Liver (tissue), 3 donors: Measurements from ENCODE around the gene ZFAND2A.

Experiments
- ATF3 ChIP-seq: IDR thresholded peaks from 2 replicates; pipeline ENCODE4 v1.6.1; 2016; ENCODE audit warnings: antibody characterized with exemption
- GABPA ChIP-seq, 2 donors: IDR thresholded peaks in 1 of 2; conservative IDR thresholded peaks in 1 of 2; 2 replicates each; pipeline ENCODE4 v1.6.1; 2016; ENCODE audit warnings: antibody characterized with exemption in 2 of 2, mild to moderate bottlenecking in 1 of 2, moderate library complexity in 1 of 2
- JUND ChIP-seq, 2 donors: IDR thresholded peaks; 2 replicates each; pipeline ENCODE4 v1.6.1; 2016; ENCODE audit warnings: antibody characterized with exemption in 2 of 2
- RAD21 ChIP-seq, 2 donors: IDR thresholded peaks; 2 replicates each; pipeline ENCODE4 v1.6.1; 2016; ENCODE audit warnings: antibody characterized with exemption in 2 of 2, mild to moderate bottlenecking in 2 of 2
- REST ChIP-seq: IDR thresholded peaks from 2 replicates; pipeline ENCODE4 v1.6.1; 2016; ENCODE audit warnings: antibody characterized with exemption, mild to moderate bottlenecking
- SP1 ChIP-seq: IDR thresholded peaks from 2 replicates; pipeline ENCODE4 v1.6.1; 2018; ENCODE audit warnings: antibody characterized with exemption, mild to moderate bottlenecking
- TAF1 ChIP-seq: conservative IDR thresholded peaks from 2 replicates; pipeline ENCODE4 v1.6.1; 2016; ENCODE audit warnings: antibody characterized with exemption, mild to moderate bottlenecking
- YY1 ChIP-seq: IDR thresholded peaks from 2 replicates; pipeline ENCODE4 v1.6.1; 2016; ENCODE audit warnings: antibody characterized with exemption, mild to moderate bottlenecking
- TF ChIP-seq, protein P1 (sequence below): fragments of 150-350 bp; IDR thresholded peaks from 2 replicates; pipeline ENCODE4 v1.5.1; 2017; ENCODE audit warnings: improper control_type of control experiment, low read depth, low read length; ENCODE audit not compliant: missing input control
- TF ChIP-seq, protein P2 (sequence below): IDR thresholded peaks from 2 replicates; pipeline ENCODE4 v1.6.1; 2016; ENCODE audit warnings: antibody characterized with exemption
- donor health status: healthy.
- donor health status: healthy.

DNA sequence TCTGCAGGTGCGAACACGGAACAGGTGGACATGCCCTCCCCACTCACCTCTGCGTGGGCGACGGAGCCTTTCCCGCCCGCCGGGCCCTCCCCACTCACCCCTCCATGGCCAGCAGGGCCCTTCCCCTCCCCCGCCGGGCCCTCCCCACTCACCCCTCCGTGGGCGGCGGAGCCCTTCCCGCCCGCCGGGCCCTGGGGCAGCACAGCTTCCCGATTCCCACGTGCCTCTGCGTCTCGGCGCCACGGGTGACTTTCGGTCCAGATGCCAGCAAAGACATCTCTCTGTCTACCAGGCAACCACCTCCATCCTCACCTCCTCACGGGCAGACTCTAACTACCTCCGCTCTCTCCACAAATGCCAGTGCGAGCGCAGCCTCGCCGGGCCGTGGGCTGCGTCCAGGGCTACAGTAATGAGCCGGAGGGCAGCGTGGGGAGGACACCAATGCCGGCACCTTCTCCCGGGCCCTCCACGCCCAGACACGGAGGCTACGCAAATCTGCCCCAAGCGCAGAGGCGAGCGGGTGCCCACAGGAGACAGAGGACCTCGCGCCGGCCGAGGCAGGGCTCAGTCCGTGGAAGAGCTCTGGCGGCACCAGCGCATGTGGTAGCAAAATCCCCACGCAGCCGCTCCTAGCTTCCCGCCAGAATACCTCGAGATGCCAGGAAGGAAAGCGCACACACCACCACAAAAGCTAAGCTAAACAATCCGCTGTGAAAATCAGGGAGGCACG is 50.2 kb downstream of the ZFAND2A start:
- TF ChIP-seq, protein P1, sequence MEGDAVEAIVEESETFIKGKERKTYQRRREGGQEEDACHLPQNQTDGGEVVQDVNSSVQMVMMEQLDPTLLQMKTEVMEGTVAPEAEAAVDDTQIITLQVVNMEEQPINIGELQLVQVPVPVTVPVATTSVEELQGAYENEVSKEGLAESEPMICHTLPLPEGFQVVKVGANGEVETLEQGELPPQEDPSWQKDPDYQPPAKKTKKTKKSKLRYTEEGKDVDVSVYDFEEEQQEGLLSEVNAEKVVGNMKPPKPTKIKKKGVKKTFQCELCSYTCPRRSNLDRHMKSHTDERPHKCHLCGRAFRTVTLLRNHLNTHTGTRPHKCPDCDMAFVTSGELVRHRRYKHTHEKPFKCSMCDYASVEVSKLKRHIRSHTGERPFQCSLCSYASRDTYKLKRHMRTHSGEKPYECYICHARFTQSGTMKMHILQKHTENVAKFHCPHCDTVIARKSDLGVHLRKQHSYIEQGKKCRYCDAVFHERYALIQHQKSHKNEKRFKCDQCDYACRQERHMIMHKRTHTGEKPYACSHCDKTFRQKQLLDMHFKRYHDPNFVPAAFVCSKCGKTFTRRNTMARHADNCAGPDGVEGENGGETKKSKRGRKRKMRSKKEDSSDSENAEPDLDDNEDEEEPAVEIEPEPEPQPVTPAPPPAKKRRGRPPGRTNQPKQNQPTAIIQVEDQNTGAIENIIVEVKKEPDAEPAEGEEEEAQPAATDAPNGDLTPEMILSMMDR, result no peak
- no peak for TF ChIP-seq RAD21 (IDR thresholded peaks at IDR 0.05)
- no peak for TF ChIP-seq JUND (IDR thresholded peaks at IDR 0.05)
- no peak for TF ChIP-seq YY1
- TF ChIP-seq, protein P2, sequence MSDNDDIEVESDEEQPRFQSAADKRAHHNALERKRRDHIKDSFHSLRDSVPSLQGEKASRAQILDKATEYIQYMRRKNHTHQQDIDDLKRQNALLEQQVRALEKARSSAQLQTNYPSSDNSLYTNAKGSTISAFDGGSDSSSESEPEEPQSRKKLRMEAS, result no peak
- no peak for TF ChIP-seq GABPA (IDR thresholded peaks at IDR 0.05 in 1 of 2, conservative IDR thresholded peaks at IDR 0.05 in 1 of 2)
- no peak for TF ChIP-seq TAF1
- no peak for TF ChIP-seq REST
- no peak for TF ChIP-seq ATF3
- TF ChIP-seq SP1, result no peak
